Measurements from ENCODE around the gene SIX3. TPM values are rescaled to one million over a fixed set of nuclear protein-coding genes. Genes with fewer than 3 reads are reported as not detected.
A peak's percentile ranks its signal among the peaks of the same experiment; 100 is the strongest.

The SIX3 gene
- total RNA-seq, result not detected in 2 replicates

DNA sequence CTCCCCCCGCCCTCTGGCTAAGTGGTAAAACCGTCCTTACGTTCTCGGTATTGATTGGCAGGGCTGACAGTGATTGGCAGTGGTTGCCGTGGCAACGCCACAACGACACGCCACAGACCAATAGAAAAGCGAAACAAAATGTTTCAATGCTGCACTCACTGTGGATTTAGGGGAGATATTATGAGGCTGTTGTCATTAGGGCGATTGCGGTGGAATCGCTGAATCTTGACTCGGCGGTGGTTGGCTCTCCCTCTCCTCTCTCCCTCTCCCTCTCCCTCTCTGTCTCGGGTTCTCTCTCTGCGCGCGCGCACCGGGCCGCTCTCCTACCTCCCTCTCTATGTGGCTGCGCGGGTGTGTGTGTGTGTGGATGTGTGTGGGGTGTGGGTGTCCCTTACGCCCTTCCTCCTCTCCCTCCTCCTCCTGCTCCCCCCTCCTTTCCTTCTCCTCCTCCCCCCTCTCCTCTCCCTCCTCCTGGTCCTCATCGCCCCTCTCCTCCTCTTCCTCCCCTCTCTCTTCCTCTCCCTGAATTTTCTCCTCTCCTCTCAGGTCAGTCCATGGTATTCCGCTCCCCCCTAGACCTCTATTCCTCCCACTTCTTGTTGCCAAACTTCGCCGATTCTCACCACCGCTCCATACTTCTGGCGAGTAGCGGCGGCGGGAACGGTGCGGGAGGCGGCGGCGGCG, at the start of gene SIX3:
TSS of gene SIX3 (plus strand) at position 152 of the 684 bp plus-strand sequence. CDS start at position 555, 403 bp downstream.
- TF ChIP-seq, protein P1, sequence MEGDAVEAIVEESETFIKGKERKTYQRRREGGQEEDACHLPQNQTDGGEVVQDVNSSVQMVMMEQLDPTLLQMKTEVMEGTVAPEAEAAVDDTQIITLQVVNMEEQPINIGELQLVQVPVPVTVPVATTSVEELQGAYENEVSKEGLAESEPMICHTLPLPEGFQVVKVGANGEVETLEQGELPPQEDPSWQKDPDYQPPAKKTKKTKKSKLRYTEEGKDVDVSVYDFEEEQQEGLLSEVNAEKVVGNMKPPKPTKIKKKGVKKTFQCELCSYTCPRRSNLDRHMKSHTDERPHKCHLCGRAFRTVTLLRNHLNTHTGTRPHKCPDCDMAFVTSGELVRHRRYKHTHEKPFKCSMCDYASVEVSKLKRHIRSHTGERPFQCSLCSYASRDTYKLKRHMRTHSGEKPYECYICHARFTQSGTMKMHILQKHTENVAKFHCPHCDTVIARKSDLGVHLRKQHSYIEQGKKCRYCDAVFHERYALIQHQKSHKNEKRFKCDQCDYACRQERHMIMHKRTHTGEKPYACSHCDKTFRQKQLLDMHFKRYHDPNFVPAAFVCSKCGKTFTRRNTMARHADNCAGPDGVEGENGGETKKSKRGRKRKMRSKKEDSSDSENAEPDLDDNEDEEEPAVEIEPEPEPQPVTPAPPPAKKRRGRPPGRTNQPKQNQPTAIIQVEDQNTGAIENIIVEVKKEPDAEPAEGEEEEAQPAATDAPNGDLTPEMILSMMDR (conservative IDR thresholded peaks at IDR 0.05; ENCODE audit: low read depth, low read length), result no peak
- no peak for DNase-seq (ENCODE audit: low read depth)
- H3K4me3 ChIP-seq (ENCODE audit: low read depth, low read length), result peak within 1 kb of the TSS; percentile 53

DNA sequence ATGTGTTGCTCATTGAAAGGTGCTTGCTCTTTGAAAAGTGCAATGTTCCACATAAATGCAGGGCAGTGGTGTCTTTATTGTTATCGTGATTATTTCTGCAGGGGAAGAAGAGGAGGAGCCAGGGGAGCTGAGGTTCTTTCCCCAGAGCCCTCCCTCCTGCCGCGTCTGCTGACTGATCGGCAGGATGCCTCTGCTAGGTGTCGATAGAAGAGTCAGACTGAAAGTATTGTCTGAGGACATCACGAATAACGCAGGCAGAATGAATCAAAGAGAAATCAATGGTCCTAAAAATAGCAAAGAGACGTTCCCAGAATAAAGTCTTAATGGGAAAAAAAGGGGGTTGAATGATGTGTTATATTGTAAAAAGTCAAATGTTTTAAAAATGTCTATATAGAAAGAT, 47.4 kb upstream of the SIX3 start:
- TF ChIP-seq, protein P1 (conservative IDR thresholded peaks at IDR 0.05; ENCODE audit: low read depth, low read length), result no peak
- DNase-seq (ENCODE audit: low read depth), result no peak
- no peak overlapping the region for H3K4me3 ChIP-seq (ENCODE audit: low read depth, low read length)

DNA sequence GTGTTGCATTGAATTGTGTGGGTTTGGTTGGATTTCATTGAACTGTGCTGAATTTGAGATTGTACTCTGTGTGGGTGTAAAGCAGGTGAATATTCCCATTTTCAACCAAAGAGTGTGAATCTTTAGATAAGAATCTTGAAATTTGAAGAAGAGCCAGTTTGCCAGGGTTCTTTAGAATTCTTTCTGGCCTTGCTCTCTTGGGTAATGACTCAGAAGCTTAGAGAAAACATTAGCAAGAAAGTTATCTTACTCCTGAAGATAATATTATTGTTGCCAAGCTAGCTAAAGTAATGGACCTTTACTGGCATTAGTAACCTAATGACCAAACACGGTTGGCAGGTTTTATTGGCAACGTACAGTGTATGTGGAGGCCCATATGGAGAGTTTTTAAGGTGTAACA, 46.4 kb upstream of the SIX3 start:
- TF ChIP-seq, protein P1 (conservative IDR thresholded peaks at IDR 0.05; ENCODE audit: low read depth, low read length), result no peak
- H3K4me3 ChIP-seq (ENCODE audit: low read depth, low read length), result no peak overlapping the region
- no peak for DNase-seq (ENCODE audit: low read depth)

DNA sequence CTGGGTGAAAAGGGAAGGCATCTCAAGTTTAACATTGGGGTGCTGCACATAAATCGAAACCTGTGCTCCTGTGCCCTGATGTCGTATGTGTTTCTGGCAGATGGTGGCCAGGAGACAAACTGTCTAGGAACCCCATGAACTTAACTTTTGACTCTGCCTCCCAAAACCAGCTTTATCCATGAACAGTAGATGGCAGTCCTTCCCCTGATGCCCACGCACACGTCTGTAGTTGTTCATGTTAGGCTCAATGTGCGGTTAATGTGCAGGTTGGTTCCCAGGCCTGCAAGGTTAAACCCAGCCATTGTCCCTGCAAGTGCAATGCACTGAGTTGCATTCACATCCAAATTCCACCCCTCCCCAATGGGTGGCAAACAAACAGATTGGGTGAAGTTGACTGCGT, 44.1 kb upstream of the SIX3 start:
- H3K4me3 ChIP-seq (ENCODE audit: low read depth, low read length), result no peak overlapping the region
- TF ChIP-seq, protein P1 (conservative IDR thresholded peaks at IDR 0.05; ENCODE audit: low read depth, low read length), result peak; percentile 56
- no peak for DNase-seq (ENCODE audit: low read depth)

DNA sequence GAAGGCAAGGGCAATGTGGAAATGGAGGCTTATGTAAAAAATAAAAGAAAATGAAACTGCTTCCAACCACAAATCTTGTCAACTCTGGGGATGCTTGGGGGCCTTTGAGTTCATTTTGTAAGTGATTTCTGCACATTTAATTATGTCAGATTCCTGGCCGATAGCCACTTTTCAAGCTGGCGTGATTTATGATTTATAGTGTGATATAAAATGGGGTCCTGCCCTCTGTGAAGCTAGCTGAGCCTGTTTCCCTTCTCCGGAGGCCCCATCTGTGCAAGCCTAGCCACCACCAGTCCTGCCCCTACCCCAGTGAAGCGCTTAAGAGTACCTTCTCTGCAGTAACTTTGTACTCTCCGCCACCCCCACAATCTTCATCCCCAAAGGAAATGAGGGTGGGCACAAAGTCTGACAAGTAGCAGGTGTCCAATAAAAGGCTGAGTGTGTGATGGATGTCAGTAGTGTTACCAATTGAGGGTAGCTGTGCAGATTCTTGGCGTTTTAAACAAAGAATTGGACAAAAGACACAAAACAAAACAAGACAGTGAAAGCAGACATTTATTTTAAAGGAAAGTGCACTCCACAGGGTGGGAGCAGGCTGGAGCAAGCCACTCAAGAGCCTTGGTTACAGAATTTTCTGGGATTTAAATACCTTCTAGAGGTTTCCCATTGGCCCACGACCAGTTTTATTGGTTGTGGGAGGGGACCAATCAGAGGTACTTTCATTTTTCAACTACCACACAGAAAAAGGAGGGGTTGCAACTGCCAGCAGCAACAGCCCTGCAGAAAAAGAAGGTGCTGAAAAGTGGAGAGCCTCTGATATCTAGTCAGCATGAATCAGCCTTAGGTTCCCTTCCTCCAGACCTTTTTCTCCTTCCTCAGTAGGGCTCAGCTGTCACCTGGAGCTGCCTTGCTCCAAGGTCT, 39.0 kb upstream of the SIX3 start:
- TF ChIP-seq, protein P1 (conservative IDR thresholded peaks at IDR 0.05; ENCODE audit: low read depth, low read length), result no peak
- no peak overlapping the region for H3K4me3 ChIP-seq (ENCODE audit: low read depth, low read length)
- no peak for DNase-seq (ENCODE audit: low read depth)

DNA sequence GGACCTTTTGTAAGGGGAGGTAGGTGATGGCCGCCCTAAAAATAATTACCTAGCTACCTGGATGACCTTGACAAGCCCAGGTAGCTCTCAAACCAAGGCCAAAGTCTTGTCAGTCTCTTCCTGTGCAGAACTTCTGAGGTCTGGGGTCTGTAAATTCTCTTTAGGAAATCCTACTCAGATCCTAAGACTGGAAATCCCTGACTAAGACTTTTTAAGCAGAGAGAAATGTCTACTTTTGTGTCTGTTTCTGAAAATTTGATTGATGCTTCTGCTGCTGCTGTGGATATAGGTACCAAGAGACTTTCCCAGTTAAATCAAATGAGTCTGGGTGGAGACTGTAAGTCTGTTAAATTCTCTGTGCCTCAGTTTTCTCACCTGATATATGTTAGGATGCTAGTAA, 36.9 kb upstream of the SIX3 start:
- DNase-seq (ENCODE audit: low read depth), result no peak
- no peak overlapping the region for H3K4me3 ChIP-seq (ENCODE audit: low read depth, low read length)
- TF ChIP-seq, protein P1 (conservative IDR thresholded peaks at IDR 0.05; ENCODE audit: low read depth, low read length), result no peak

Data from epithelial cell of proximal tubule (primary cell).